Cardiac septum (tissue), 1 donor: ENCODE results near the gene TTC3. TPM values are rescaled to one million over a fixed set of nuclear protein-coding genes. Genes with fewer than 3 reads are reported as not detected.

Source experiments
- DNase-seq: peaks from one replicate; pipeline ENCODE4 v3.0.0-alpha.2; 2020; ENCODE audit warnings: low spot score
- intact Hi-C: fragments of 100-400 bp; cut with DNase I; formaldehyde crosslinking; loops from one replicate; pipeline ENCODE4 v1.14.0; 2022
- total RNA-seq: library from RNA; stranded (reverse); fragmentation: NEBNext Ultra II Directional; extraction: Animal tissue kit (Norgen Biotek cat#: 25700); gene quantifications from one replicate; pipeline ENCODE4 v1.2.1, GENCODE V29; 2021
- donor health status: DM: no; HTN: no; CAD: no.

Gene TTC3
- total RNA-seq, 1 donor from 2014 or later, result 62.1 TPM

DNA sequence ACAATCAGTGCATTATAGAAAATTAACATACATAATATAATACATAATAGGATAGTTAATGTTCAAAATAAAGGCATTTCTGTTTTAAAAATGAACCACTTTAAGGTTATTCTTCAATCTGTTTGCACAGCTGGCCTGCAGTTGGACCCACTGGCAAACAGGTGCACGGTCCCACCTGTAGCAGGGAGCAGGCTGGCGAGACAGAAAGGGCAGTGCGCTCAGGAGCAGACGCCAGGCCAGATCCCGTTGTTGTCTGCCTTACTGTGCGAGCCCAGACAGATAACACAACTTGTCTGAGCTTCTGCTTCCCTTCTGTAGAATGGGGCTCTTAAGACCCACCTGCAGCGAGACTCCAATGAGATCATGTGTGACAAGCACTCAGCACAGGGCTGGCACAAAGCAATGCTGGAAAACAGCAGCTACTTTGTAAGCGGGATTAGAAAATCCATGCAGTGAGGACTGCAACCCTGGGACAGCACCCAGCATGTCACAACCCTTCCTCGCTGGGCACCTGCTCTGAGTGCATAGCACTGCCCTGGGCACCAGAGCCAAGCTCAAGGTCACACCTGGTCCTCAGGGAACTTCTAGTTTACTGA, 160.6 kb downstream of the TTC3 start:
- intact Hi-C loops, result no loop called here
- DNase-seq, result no peak

DNA sequence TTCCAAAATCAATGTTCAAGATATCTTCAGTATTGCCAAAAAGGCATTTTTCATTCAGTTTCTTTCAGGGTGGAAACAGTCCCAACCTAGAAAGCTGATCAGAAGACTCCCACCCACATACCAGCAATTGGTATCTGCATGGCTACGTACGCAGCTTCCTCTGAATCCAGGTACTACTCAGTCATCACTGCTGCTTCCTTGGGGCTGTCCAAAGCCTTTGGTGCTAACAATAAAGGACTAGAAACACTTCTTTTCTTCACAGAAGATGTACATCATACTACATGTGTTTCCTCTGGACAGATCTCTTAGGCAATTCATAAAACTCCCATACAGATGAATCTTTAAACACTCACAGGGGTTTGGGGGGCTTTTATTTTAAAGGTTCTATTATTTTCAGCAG, 164.3 kb downstream of the TTC3 start:
- intact Hi-C loops, result no loop called here
- DNase-seq, result no peak

GRCh38 chr21:37237764-37238163, 164.7 kb downstream of the TTC3 start:
- DNase-seq, result no peak
- intact Hi-C loops, result no loop called here

- DNase-seq, result no peak
- intact Hi-C loops, result no loop called here
Observed at GRCh38 chr21:37240978-37241377, 167.9 kb downstream of the TTC3 start.

GRCh38 chr21:37241426-37241825, 168.4 kb downstream of the TTC3 start:
- no peak for DNase-seq
- intact Hi-C loops, result no loop called here

- intact Hi-C loops, result no loop called here
Observed at GRCh38 chr21:37243961-37244360, 170.9 kb downstream of the TTC3 start.

GRCh38 chr21:37244501-37245095, 171.5 kb downstream of the TTC3 start:
- no peak for DNase-seq
- intact Hi-C loops, result no loop called here

More at GRCh38 chr21:37243961-37244360, 170.9 kb downstream of the TTC3 start:
- no peak for DNase-seq

- intact Hi-C loops, result no loop called here
- no peak for DNase-seq
Observed at GRCh38 chr21:37245151-37245550, 172.1 kb downstream of the TTC3 start.

GRCh38 chr21:37248298-37248697, 175.2 kb downstream of the TTC3 start:
- DNase-seq, result no peak
- intact Hi-C loops, result no loop called here

GRCh38 chr21:37249112-37249904, 176.3 kb downstream of the TTC3 start:
- DNase-seq, result no peak
- intact Hi-C loops, result no loop called here

GRCh38 chr21:37251294-37251634, 178.2 kb downstream of the TTC3 start:
- DNase-seq, result no peak
- intact Hi-C loops, result no loop called here

Other genes with a start within 250 kb of the TTC3 start
- 6.9 TPM for gene HLCS, start 106.6 kb upstream of the TTC3 start, total RNA-seq
- not detected for gene RIPPLY3, start 66.6 kb upstream of the TTC3 start, total RNA-seq
- gene PIGP, start 183 bp upstream of the TTC3 start, total RNA-seq, result 36.3 TPM
- gene VPS26C, start 194.1 kb downstream of the TTC3 start, total RNA-seq, result 44.2 TPM